C4-2B (cell line): ENCODE measurements around the gene SCRT2.

ENCODE experiments used
- CTCF ChIP-seq: fragments of 450-650 bp; conservative IDR thresholded peaks from 2 replicates; pipeline ENCODE4 v1.5.1; 2017; ENCODE audit warnings: mild to moderate bottlenecking
- ZFX ChIP-seq: fragments of 450-650 bp; IDR thresholded peaks from 2 replicates; pipeline ENCODE4 v1.6.1; 2017

- TF ChIP-seq CTCF: no peak
- no peak for TF ChIP-seq ZFX
Observed at GRCh38 chr20:721876-722275, 46.3 kb upstream of the SCRT2 start.
